Measurements from ENCODE around the gene UNC79. TPM values are rescaled to one million over a fixed set of nuclear protein-coding genes. Genes with fewer than 3 reads are reported as not detected.
A peak's percentile ranks its signal among the peaks of the same experiment; 100 is the strongest.

Gene UNC79
- total RNA-seq, 2 donors from 2014 or later = 0.19 to 0.31 TPM

DNA sequence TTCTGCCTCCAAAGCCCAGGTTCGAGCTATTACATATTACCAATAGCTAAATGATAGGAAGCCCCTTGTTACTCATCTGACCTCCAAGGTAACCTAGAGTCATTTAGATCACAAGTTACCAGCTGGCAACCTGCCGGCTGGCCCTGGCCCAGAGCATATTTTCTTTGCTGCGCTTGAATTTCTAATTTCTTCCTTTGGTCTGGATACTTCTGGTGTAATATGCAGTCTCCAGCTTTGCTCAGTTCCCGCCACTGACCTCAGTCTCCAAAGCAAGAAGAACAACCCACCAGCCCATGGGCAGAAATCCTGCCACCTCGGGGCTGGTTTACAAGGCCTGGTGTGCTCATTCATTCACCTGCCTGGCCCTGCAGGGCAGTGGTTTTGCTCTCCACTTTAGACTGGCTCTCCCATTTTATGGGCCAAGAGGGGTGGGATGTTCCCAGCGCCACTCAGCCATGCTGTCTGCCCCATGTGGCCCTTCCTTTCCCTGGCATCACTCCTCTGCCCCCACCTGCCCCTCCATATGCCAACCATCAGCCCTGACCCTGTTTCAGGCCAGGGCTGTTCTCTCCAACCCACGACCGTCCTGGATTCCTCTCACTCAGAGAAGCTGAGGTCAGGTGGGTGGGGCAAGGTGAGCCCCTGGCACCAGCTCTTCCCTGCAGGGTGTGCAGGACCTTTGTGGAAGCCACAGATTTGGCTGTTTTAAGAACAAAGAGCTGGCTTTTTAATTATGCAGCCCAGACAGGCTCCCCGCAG is 281.5 kb downstream of the UNC79 start:
- TF ChIP-seq, protein P1, sequence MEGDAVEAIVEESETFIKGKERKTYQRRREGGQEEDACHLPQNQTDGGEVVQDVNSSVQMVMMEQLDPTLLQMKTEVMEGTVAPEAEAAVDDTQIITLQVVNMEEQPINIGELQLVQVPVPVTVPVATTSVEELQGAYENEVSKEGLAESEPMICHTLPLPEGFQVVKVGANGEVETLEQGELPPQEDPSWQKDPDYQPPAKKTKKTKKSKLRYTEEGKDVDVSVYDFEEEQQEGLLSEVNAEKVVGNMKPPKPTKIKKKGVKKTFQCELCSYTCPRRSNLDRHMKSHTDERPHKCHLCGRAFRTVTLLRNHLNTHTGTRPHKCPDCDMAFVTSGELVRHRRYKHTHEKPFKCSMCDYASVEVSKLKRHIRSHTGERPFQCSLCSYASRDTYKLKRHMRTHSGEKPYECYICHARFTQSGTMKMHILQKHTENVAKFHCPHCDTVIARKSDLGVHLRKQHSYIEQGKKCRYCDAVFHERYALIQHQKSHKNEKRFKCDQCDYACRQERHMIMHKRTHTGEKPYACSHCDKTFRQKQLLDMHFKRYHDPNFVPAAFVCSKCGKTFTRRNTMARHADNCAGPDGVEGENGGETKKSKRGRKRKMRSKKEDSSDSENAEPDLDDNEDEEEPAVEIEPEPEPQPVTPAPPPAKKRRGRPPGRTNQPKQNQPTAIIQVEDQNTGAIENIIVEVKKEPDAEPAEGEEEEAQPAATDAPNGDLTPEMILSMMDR (IDR thresholded peaks at IDR 0.05) = no peak

GRCh38 chr14:93712838-93713724 is 282.3 kb downstream of the UNC79 start:
- DNase-seq (ENCODE audit: low spot score) = peak; percentile 32
- no peaks in the 10 kb centered on the region for H3K27me3 ChIP-seq
- H3K9me3 ChIP-seq = no peaks in the 10 kb centered on the region
- H3K36me3 ChIP-seq = no peaks in the 10 kb centered on the region
- peaks cover 0 to 6% of the 10 kb centered on the region in 2 donors for H3K4me1 ChIP-seq
- H3K27ac ChIP-seq = no peak overlapping the region
- no peak overlapping the region for H3K4me3 ChIP-seq
- TF ChIP-seq, protein P1 (IDR thresholded peaks at IDR 0.05) = no peak

More for the DNA sequence above, 281.5 kb downstream of the UNC79 start:
- peaks cover 0 to 11% of the 10 kb centered on the region in 2 donors for H3K4me1 ChIP-seq
- no peak overlapping the region for H3K4me3 ChIP-seq
- no peak overlapping the region for H3K27ac ChIP-seq
- no peaks in the 10 kb centered on the region for H3K9me3 ChIP-seq
- H3K36me3 ChIP-seq = no peaks in the 10 kb centered on the region
- no peaks in the 10 kb centered on the region for H3K27me3 ChIP-seq
- DNase-seq (ENCODE audit: low spot score) = peak; percentile 13

- H3K4me1 ChIP-seq = peaks cover 0 to under 1% of the 10 kb centered on the region in 2 donors
- peak; percentile 46 for DNase-seq (ENCODE audit: low spot score)
- no peak overlapping the region for H3K4me3 ChIP-seq
- H3K36me3 ChIP-seq = no peaks in the 10 kb centered on the region
- no peaks in the 10 kb centered on the region for H3K27me3 ChIP-seq
- no peak overlapping the region for H3K27ac ChIP-seq
- no peaks in the 10 kb centered on the region for H3K9me3 ChIP-seq
- TF ChIP-seq, protein P1 (IDR thresholded peaks at IDR 0.05) = no peak
Measured at GRCh38 chr14:93713726-93714405, 283.1 kb downstream of the UNC79 start.

- Histone ChIP-seq H3K9me3 (no peaks in the 10 kb centered on the region), H3K27ac (no peak overlapping the region)
- DNase-seq (ENCODE audit: low spot score) = peak; percentile 7
Measured at GRCh38 chr14:93714605-93715004, 283.9 kb downstream of the UNC79 start.

DNA sequence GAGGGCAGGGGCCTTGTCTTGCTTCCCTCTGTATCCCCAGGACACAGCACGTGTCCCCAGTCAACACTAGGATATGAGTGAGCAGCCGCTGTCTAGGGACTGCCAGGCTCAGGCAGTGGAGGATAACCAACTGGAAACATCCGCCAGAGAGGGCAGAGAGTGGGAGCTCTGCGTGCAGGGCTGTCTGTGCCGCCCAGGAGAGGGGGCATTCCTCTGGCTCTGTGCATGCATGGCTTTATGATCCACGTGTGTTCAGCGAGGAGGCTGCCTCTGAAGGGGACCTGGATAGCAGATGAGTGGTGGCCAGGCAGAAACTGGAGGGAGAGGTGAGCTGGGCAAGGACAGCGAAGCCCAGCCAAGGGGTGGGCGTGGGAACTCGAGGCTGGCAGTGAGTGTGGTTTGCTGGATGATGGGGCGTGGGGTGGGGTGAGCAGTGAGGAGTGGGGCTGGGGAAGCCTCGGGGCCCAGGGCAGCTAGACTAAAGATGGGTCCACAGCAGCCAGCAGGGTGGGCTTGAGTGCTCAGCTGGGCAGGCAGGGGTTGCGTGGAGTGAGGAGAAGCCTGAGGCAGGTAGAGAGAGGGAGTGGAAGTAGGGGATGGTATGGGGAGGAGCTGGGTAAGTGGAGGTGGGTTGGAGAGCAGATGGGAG is 284.7 kb downstream of the UNC79 start:
- peak; percentile 44 for DNase-seq (ENCODE audit: low spot score)
- TF ChIP-seq, protein P1 (IDR thresholded peaks at IDR 0.05) = no peak
- no peaks in the 10 kb centered on the region for H3K27me3 ChIP-seq

More at GRCh38 chr14:93714605-93715004, 283.9 kb downstream of the UNC79 start:
- TF ChIP-seq, protein P1 (IDR thresholded peaks at IDR 0.05) = no peak
- H3K36me3 ChIP-seq = no peaks in the 10 kb centered on the region
- H3K4me3 ChIP-seq = no peak overlapping the region
- no peaks in the 10 kb centered on the region for H3K4me1 ChIP-seq
- H3K27me3 ChIP-seq = no peaks in the 10 kb centered on the region

More for the DNA sequence above, 284.7 kb downstream of the UNC79 start:
- H3K27ac ChIP-seq = no peak overlapping the region
- H3K9me3 ChIP-seq = no peaks in the 10 kb centered on the region
- H3K4me1 ChIP-seq = no peaks in the 10 kb centered on the region
- H3K36me3 ChIP-seq = no peaks in the 10 kb centered on the region
- H3K4me3 ChIP-seq = no peak overlapping the region
